Stimulated activated CD8-positive, alpha-beta memory T cell treated with anti-CD3 and anti-CD28 coated beads, Interleukin-4, amount 100 ng/mL, for 24 hours (primary cell): Measurements from ENCODE around the gene ARAP1.

Experiments
- DNase-seq: peaks from one replicate; pipeline ENCODE4 v3.0.0-alpha.2; 2020; ENCODE audit warnings: low read depth

ARAP1 gene

GRCh38 chr11:72742513-72743320, 9.5 kb downstream of the ARAP1 start:
- no peak for DNase-seq

- no peak for DNase-seq
Observed at GRCh38 chr11:72741849-72742512, 10.2 kb downstream of the ARAP1 start.

DNA sequence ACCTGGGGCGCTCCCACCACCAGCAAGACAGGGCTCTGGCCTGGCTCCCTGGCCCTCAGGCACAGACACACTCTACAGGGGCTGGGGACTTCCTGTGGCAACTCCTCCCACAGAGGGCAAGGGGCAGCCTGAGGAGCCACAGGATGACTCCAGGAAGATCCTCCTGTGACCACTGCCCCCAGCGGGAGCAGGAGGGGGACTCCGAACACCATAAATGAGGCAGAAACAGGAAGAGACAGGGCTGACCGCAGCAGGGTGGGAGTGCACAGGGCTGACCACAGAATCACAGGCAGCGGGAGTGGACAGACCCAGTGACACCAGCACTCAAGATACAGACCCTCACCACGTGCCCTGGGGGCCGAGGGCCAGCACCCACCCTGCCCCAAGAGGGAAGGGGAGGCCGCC, 10.8 kb downstream of the ARAP1 start:
- DNase-seq, result no peak

DNA sequence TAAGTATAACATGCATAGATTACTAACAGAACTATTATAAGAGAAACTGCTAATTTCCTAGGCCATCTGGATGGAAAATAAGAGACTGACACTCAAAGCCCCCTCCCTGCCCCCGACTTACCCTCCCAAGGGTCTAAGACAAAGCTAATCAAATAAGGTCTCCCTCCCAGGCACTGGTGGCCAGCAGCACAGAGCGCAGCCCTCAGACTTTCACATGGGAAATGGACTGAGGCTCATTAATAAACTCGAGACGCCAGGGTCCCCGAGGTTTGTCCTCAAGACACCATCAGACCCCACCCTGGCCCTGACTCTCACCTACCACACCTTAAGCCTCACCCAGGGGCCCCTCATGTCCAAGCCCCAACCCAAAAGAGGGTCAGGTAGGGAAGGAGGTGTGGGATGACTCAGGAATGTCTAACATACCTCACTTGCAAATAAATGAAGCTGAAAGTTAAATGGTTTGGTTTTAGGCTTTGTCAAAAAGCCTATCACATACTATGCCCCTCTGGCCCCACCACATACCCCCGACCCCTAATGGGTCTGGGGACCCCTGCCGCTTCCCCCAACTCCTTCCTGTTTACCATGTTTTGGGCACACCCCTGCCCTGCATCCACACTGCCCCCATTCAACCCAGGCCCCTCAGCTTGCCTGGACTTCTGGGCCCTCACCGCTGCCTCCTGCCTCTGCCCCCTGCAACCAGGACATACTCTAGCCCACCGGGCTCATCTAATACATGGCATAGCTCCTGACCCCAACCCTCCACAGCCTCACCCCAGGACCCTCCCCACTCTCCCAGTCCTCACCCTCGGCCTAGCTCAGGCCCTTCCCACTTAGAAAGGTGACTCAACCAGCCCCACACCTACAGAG, 11.4 kb downstream of the ARAP1 start:
- no peak for DNase-seq

- no peak for DNase-seq
Observed at GRCh38 chr11:72740060-72740424, 12.2 kb downstream of the ARAP1 start.

- DNase-seq, result no peak
Observed at GRCh38 chr11:72739240-72740059, 12.8 kb downstream of the ARAP1 start.

DNA sequence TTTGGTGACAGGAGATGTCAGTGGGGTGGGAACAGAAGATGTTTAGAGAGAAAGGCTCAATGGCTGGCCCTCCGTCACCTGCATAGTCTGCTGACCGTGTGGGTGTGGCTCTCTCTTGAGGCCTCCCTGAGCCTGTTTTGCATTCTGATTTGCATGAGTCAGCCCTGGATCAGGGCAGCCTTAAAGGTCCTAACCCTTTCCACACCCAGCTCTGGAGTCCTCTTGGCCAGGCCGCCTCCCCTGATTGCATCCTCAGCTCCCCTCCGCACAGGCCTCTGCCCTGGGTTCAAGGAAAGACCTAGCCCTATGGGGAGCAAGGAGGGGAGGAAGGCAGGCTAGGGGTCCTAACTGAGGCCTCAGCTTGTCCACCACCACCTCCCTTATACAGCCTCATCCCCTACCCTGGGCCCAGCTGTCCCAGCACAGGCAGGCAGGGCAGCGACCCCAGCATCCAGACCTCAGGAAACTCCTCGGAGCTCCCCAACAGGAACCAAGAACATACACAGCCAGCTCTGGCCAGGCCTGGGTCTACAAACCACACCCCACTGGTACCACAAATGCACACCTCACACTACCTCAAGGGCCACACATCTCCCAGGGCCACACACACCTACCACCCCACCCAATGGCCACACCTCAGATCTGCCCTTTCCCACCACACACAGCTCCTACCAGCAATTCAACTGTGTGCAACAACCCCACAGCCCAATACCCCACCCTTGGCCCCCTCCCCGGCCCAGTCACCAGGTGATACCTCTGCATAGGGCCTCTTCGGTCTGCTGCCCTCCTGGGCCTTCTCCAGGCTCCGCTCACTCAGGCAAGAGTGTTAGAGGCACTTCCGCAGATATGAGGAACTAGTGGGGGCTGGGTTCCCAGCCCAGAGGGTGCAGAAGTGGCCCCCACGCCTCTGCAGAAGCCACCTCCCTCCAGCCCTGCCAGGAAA, 13.7 kb downstream of the ARAP1 start:
- DNase-seq, result no peak

DNA sequence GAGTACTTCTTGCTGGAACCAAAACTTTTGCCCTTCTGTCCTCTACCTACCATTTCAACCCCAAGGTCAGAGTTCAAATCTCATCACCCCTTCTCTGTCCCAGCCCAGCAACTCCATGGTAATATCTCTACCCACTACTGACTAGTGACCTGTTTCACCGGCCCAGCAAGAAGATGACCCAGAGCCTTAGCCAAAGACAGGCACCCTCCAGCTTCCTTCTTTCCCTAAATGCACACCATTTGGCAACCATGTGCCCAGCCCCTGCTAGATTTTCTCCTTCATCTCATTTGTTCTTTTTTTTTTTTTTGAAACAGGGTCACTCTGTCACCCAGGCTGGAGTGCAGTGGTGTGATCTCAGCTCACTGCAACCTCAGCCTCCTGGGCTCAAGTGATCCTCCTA, 14.9 kb downstream of the ARAP1 start:
- DNase-seq, result no peak

- DNase-seq, result peak; percentile 45
Observed at GRCh38 chr11:72736452-72737069, 15.6 kb downstream of the ARAP1 start.

- no peak for DNase-seq
Observed at GRCh38 chr11:72735495-72736027, 16.6 kb downstream of the ARAP1 start.

GRCh38 chr11:72732329-72732728, 19.9 kb downstream of the ARAP1 start:
- no peak for DNase-seq

DNA sequence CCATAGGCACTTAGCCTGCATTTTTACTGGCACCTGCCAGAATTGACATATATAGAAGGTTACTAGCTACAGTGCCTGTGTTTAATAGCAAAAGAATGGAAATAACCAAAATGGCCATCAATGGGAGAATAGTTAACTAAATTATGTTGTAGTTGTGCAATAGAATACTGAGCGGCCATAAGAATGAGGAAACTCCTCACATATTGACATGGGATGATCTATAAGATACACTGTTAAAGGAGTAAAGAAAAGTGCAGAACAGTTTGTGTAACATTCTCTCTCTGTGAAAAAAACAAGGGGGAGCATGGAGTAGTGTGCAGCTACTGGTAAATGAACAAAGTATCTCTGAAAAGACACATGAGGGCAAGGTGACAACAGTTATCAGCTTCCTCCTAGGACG, 21.5 kb downstream of the ARAP1 start:
- no peak for DNase-seq

- no peak for DNase-seq
Observed at GRCh38 chr11:72730243-72730642, 22.0 kb downstream of the ARAP1 start.

GRCh38 chr11:72727521-72727920, 24.7 kb downstream of the ARAP1 start:
- DNase-seq, result no peak

DNA sequence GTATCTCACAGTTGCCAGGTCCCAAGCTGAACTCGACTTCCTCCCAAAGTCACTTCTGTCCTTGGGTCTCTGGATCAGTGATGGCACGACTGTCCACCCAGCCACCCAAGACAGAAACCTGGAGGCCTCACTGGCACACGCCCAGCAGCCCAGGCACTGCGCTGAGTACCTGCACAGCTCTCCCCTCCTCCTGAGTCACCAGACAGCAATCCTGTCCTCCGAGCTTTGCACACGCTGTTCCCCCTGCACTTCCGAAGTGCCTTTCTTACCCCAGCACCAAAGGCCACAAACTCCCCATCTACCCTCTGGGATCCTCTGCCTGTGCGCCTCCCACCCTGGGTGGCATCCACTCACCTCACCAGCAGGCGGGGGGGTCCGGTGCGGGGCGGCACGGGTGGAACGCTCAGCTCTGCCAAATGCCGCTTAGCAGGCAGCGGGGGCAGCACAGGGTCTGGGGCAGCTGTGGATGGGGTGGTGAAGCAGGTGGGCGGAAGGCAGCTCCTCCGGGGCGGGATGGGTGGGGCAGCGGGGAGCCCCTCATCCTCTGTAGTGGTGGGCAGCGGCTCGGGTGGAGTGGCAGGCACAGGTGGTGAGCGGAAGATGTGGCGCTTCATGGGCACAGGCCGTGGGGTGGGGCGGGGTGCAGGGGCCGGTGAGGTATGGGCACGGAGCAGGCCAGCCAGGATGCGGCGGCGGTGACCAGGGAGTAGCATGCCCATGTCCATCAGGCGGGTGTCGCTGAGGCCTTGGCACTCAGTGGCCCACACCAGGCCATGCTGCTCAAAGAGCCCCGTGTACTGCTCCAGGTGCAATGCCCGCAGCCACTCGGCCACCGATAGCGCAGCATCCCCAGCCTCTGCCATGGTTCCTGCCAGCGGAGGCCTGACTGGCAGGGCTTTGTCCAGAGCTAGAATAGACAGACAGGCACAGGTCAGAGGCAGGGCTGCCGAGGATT, 25.7 kb downstream of the ARAP1 start:
- no peak for DNase-seq

DNA sequence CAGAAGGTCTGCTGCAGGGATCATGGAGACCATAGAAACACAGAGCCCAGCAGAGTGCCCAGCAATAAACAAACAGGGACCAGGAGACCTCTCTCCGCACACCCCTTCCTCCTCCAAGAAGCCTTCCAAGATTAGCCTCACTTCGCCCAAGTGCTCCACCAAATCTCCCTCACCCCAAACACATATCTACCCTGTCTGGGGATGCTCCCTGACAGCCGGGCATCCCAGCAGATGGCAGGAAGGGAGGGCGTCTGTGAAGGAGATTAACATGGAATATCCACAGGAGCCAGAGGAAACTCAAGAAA, 26.5 kb downstream of the ARAP1 start:
- no peak for DNase-seq

DNA sequence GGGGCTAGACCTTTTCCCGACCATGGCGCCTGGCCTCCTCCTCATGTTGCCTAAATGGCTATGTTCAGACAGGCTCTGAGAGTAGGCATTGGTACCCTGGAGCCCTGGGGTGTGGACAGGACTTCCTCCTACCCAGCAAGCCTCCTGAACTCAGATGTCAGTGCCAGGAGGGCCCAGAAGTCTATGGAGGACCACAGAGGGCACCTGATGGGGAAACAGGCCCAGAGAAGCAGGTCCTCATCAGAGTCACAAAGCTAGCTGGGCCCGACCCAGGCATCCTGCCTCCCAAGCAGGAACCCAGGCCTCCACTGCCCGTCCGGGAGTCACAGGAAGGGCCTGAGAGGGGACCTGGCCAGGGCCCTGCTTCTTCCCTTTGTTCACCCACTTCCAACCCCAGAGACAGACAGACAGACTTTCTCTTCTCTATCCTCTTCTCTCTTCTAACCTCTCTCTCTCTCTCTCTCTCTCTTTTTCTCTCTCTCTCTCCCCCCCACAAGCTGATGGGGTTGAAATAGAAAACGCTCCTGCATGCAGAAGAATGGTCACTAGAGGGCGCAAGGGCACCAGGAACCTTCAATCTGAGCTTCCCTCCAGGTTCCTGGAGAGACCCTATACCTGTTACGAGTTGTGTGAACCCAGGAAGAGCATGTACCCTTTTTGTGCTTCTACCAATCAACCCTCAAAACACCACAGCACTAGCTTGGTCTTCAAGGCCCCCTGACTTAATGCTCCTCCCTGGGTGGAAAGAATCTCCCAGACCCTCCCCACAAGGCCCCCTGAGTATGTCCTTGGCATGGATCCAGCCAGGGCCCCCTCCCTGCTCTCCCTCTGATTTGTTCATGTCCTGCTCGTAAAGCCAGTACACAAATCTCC, 27.1 kb downstream of the ARAP1 start:
- peak; percentile 59 for DNase-seq

- DNase-seq, result no peak
Observed at GRCh38 chr11:72724021-72724551, 28.1 kb downstream of the ARAP1 start.
